ENCODE measurements around the gene CACYBP.
"Not testable (repeated sequence)": the region's sequence is repeated elsewhere in the genome, so short reads cannot be mapped to it uniquely, and the experiment has no call there.

Gene CACYBP

GRCh38 chr1:175005085-175005783, 5.5 kb downstream of the CACYBP start:
- DNase-seq (ENCODE audit: low read depth in 1 of 2, low spot score in 1 of 2), result no peak

GRCh38 chr1:175009532-175009931, 9.8 kb downstream of the CACYBP start:
- DNase-seq (ENCODE audit: low read depth in 1 of 2, low spot score in 1 of 2), result no peak

- no peak for DNase-seq (ENCODE audit: low read depth in 1 of 2, low spot score in 1 of 2)
These were observed 13.7 kb downstream of the CACYBP start for GRCh38 chr1:175013445-175013844.

- DNase-seq (ENCODE audit: low read depth in 1 of 2, low spot score in 1 of 2), result no peak
These were observed 15.5 kb downstream of the CACYBP start for GRCh38 chr1:175015243-175015642.

- no peak for DNase-seq (ENCODE audit: low read depth in 1 of 2, low spot score in 1 of 2)
These were observed 19.8 kb downstream of the CACYBP start for GRCh38 chr1:175019524-175019923.

GRCh38 chr1:175023043-175023921, 23.5 kb downstream of the CACYBP start, which contains the start of gene MRPS14:
Gene MRPS14, minus strand, starts transcription at chr1:175023425. Its CDS starts 17 bp downstream, at chr1:175023408.
- DNase-seq (ENCODE audit: low read depth in 1 of 2, low spot score in 1 of 2), result peak; percentile 94 to 95

GRCh38 chr1:175023922-175024242, 24.1 kb downstream of the CACYBP start:
- DNase-seq (ENCODE audit: low read depth in 1 of 2, low spot score in 1 of 2), result not testable (repeated sequence)

- no peak for DNase-seq (ENCODE audit: low read depth in 1 of 2, low spot score in 1 of 2)
These were observed 25.0 kb downstream of the CACYBP start for GRCh38 chr1:175024773-175025172.

- DNase-seq (ENCODE audit: low read depth in 1 of 2, low spot score in 1 of 2), result no peak
These were observed 34.2 kb downstream of the CACYBP start for GRCh38 chr1:175033953-175034352.

GRCh38 chr1:175034775-175035174, 35.0 kb downstream of the CACYBP start:
- no peak for DNase-seq (ENCODE audit: low read depth in 1 of 2, low spot score in 1 of 2)

- no peak for DNase-seq (ENCODE audit: low read depth in 1 of 2, low spot score in 1 of 2)
These were observed 36.1 kb downstream of the CACYBP start for GRCh38 chr1:175035865-175036264.

- no peak for DNase-seq (ENCODE audit: low read depth in 1 of 2, low spot score in 1 of 2)
These were observed 36.7 kb downstream of the CACYBP start for GRCh38 chr1:175036476-175036875.

- DNase-seq (ENCODE audit: low read depth in 1 of 2, low spot score in 1 of 2), result no peak
These were observed 37.7 kb downstream of the CACYBP start for GRCh38 chr1:175037416-175037815.

GRCh38 chr1:175040324-175040879, 40.7 kb downstream of the CACYBP start:
- DNase-seq (ENCODE audit: low read depth in 1 of 2, low spot score in 1 of 2), result no peak

GRCh38 chr1:175042650-175043049, 42.9 kb downstream of the CACYBP start:
- no peak for DNase-seq (ENCODE audit: low read depth in 1 of 2, low spot score in 1 of 2)

GRCh38 chr1:175043824-175044223, 44.1 kb downstream of the CACYBP start:
- DNase-seq (ENCODE audit: low read depth in 1 of 2, low spot score in 1 of 2), result no peak

- DNase-seq (ENCODE audit: low read depth in 1 of 2, low spot score in 1 of 2), result not testable (repeated sequence)
These were observed 44.8 kb downstream of the CACYBP start for GRCh38 chr1:175044591-175044990.

GRCh38 chr1:175045097-175045496, 45.4 kb downstream of the CACYBP start:
- DNase-seq (ENCODE audit: low read depth in 1 of 2, low spot score in 1 of 2), result no peak

GRCh38 chr1:175045519-175045918, 45.8 kb downstream of the CACYBP start:
- DNase-seq (ENCODE audit: low read depth in 1 of 2, low spot score in 1 of 2), result no peak

- no peak for DNase-seq (ENCODE audit: low read depth in 1 of 2, low spot score in 1 of 2)
These were observed 51.2 kb downstream of the CACYBP start for GRCh38 chr1:175050992-175051391.

- no peak for DNase-seq (ENCODE audit: low read depth in 1 of 2, low spot score in 1 of 2)
These were observed 55.0 kb downstream of the CACYBP start for GRCh38 chr1:175054736-175055135.

Data from activated T-helper 1 cell treated with anti-CD3 and anti-CD28 coated beads, Interleukin-2, amount 50 U/mL, for 16 hours (primary cell).